Activated CD4-positive, alpha-beta T cell treated with anti-CD3 and anti-CD28 coated beads for 1 hour (primary cell): ENCODE results near the gene GYS2.
"Not testable (repeated sequence)": the region's sequence is repeated elsewhere in the genome, so short reads cannot be mapped to it uniquely, and the experiment has no call there.

Experiments
- DNase-seq: peaks from one replicate; pipeline ENCODE4 v3.0.0-alpha.2; 2020

The GYS2 gene

GRCh38 chr12:21604245-21605101 is at the start of gene GYS2:
GYS2 (minus strand) TSS chr12:21604847; CDS start chr12:21604592, 255 bp downstream.
- DNase-seq = no peak

DNA sequence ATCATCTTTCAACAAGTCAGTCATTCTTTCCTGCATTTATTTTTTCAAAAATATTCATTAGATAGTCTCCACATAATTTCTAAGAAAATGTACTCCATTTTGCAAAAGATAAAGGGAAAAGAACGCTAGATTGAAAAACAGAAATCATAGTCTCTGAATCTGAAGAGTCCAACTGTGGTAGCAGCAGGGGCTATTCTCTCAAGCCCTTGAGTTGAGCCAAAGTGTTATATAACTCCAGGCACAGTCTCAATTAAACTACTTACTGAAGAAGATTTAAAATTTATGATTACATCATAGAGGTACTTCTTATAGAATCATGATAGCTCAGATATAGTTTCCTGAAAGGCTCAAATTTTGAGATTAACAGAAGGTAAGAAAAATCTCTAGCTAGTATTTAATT is 47.2 kb upstream of the GYS2 start:
- no peak for DNase-seq

- no peak for DNase-seq
Observed at GRCh38 chr12:21650997-21651396, 46.4 kb upstream of the GYS2 start.

GRCh38 chr12:21649034-21649433 is 44.4 kb upstream of the GYS2 start:
- DNase-seq = no peak

DNA sequence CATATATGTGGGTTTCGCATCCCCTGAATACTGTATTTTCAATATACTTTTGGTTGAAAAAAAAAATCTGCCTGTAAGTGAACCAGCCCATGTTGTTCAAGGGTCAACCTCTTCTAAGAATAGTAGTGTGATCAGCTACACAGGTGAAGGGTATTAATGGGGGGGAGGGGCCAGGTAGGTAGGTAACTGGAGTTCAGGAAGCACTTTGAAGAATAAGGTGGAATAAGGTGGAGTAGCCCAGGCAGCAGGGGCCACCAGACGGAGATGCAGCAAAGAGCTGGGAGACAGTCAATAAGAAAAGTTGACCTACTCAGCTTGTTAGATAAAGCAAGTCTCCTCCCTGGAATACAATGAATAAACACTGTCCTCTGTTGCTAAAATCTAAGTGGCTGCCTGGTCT is 43.7 kb upstream of the GYS2 start:
- DNase-seq = no peak

DNA sequence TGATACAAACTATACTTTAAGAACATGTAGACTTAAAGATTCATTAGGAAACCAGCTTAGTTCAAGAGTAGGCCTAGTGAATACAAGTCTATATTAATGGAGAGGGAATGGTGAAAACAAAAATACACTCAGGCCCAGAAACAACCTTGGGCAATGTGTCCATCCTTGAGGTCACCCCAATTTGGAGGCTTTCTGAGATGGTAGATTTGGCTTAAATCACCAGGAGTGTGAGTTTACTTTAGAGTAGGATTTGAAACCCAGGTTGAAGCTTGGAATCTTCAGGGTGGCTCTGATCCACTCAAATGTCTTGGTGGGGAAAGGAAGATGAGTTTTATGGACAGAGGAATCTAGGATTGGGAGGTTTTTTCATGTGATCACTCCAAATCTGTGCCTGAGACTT is 42.5 kb upstream of the GYS2 start:
- no peak for DNase-seq

DNA sequence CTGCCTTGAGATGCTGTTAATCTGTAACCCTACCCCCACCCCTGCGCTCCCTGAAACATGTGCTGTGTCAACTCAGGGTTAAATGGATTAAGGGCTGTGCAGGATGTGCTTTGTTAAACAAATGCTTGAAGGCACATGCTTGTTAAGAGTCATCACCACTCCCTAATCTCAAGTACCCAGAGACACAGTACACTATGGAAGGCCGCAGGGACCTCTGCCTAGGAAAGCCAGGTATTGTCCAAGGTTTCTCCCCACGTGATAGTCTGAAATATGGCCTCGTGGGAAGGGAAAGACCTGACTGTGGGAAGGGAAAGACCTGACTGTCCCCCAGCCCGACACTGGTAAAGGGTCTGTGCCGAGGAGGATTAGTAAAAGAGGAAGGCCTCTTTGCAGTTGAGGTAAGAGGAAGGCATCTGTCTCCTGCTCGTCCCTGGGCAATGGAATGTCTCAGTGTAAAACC is 40.4 kb upstream of the GYS2 start:
- not testable (repeated sequence) for DNase-seq

DNA sequence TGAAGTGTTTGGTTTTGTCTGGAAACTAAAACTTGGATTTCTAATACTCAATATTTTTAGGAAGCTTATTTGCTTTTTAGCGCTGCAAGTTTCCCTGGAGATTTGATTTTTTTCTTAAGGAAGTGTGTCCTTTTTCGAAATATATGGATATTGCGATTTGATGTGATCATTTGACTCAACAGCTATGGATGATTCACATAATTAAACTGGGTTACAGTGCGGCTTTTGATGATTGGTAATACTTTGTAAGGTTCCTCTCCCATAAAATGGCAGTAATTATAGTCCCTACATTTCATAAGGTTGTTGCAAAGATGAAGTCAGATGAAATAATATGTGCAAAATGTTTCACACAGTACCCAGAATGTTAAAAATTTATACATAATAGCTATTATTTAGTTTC is 39.9 kb upstream of the GYS2 start:
- DNase-seq = no peak

DNA sequence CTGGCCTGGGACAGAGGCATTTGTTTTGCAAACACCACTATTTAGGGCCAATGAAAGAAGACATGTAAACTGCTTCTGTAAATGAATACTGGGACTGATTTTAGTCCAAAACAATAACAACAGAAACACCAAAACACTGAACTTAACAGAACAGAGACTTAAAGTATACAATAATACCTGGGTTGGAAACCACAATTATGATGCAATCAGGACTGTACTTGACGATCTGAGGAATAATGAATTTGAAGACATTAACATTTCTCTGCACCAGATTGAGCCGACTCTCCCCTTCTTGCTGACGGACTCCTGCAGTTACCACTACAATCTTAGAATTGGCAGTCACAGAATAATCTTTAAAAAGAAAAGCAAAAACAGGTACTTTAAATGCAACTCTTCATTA is 39.1 kb upstream of the GYS2 start:
- no peak for DNase-seq

DNA sequence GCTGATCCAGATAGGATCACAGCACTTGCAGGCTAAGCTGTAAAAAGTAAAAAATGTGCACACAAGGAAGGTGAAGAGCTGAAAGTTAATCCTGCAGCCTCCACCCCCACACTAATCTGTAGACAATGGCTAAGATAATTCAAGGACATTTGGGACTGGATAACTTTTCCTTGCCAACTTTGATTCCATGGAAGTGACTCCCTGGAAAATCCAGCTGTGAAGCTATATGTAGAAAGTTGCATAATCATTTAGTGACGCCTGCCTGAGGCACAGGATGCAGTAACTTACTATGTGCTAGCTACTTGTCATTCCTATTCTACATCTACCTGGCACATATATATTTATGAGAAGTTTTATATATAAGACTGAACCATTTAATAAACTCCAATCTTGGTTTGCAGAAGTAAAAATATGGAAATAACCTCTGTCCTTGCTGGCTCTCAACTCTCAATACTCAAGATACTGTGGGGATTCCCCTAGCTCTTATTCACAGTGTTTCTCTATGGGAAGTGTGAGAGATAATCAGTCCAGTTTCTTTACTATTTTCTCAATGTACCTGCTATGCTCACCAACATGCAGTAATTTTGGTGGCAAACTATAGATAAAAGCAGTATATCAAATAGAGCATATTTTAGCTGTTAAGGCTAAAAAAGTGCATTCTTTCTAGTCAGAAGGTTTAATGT is 38.2 kb upstream of the GYS2 start:
- DNase-seq = no peak

DNA sequence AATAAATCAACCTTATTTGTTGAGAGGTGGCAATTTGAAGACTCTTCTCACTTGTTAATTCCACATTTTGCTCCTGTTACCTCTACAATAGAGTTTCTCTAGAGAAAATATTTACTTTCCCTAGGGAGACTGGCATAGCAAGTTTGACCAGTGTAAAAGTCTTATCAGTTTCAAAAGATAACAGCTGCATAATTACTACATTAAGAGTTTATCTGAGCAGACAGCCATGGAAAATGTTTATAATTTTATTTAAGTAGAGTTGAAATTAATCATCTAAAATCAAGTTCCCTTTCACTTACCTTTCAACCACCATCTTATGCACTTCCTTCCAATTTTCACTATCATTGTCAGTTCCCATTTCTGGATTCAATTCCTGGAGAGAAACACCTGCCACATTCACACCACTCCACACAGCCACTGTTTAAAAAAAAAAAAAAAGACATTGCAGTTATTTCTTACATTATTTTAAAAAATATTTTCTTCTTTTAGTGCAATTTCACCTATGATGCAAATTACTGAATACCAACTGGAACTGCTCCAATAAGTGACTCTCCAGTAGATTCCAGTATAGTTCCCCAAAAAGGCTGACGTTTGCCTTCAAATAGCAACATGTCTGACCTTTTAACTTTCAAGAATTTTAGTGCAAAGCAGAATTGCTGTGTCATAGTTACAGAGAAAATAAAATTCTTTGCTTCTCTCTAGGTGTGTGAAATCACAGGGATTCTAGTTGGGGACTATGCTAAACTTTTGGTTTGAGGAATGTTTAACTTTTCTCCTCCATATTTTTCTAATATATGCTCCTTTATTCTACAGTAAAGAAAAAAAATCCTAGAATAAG is 33.6 kb upstream of the GYS2 start:
- no peak for DNase-seq

GRCh38 chr12:21634245-21634644 is 29.6 kb upstream of the GYS2 start:
- DNase-seq = no peak

DNA sequence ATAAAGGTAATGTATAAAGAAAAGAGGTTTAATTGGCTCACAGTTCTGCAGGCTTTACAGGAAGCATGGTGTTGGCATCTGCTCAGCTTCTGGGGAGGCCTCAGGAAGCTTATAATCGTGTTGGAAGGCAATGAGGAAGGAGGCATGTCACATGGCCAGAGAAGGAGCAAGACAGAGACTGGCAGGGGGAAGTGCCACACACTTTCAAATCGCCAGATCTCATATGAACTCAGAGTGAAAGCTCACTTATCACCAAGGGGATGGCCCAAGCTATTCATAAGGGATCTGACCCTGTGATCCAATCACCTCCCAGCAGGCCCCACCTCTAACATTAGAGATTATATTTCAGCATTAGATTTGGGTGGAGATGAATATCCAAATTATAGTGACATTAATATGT is 26.7 kb upstream of the GYS2 start:
- no peak for DNase-seq

- no peak for DNase-seq
Observed at GRCh38 chr12:21627924-21628323, 23.3 kb upstream of the GYS2 start.

DNA sequence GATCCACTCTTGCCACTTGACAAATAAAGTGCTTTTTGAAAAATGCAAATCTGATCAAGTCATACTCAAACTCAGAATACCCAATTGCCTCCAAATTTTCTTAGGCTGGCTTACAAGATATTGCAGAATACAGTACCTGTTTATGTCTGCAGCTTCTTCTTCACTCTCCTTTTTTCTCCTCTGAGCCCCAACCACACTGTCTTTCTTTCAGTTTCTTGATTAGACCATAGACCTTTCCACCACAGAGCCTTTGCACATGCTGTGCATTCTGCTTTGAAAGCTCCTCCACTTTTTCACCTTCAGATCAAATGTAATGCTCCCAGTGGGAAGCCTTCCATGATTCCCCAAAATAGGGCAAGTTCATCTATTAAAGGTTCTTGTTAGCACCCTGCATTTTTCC is 13.9 kb upstream of the GYS2 start:
- no peak for DNase-seq

DNA sequence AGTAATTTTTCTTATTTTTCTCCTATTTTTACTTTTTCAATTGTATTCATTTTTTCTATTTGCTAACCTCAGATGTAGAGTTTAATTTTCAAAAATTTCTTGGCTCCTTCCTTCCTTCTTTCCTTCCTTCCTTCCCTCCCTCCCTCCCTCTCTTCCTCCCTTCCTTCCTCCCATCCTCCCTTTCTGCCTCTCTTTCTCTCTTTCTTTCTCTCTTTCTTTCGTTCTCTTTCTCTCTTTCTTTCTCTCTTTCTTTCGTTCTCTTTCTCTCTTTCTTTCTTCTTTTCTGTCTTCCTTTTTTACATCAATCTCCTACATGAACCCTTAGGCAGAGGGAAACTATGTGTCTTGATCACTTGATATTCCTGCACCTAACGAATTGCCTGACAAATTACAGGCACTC is 12.4 kb upstream of the GYS2 start:
- no peak for DNase-seq

DNA sequence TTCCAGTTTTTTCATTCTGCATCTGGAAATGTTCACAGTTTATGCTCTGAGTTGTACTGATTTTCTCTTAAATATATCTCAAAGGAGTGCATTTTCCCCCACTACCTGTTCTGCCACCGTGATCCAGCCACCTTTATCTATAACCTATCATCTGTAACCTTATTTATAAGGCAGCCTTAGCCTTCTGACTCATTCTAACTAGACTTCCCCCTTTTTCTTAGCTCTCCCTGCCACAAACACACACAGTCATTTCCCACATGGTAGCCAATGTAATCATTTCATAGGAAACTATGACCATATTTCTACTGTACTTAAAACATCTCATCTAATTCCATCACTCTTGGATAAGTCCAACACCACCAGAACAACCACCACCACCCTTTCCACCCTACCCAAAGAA is 10.8 kb upstream of the GYS2 start:
- DNase-seq = no peak

GRCh38 chr12:21614506-21614905 is 9.9 kb upstream of the GYS2 start:
- no peak for DNase-seq

GRCh38 chr12:21613931-21614330 is 9.3 kb upstream of the GYS2 start:
- no peak for DNase-seq

DNA sequence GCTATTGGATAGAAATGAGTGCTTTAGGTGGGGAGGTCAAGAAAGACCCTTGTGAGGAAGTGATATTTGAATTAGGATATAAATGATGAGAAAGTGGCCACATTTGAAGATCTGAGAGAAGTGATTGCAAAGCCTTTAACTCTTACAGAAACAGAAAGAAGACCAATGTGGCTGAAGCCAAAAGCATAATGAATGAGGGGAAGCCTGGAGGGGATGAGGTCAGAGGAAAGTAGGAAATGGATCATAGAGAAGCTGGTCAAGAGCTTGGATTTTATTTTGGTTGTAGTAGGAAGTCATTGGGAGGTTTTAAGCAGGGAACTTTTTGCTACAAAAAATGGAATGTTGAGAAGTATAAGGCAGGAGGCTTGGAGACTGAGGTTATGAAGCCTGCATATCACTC is 3.5 kb upstream of the GYS2 start:
- no peak for DNase-seq

DNA sequence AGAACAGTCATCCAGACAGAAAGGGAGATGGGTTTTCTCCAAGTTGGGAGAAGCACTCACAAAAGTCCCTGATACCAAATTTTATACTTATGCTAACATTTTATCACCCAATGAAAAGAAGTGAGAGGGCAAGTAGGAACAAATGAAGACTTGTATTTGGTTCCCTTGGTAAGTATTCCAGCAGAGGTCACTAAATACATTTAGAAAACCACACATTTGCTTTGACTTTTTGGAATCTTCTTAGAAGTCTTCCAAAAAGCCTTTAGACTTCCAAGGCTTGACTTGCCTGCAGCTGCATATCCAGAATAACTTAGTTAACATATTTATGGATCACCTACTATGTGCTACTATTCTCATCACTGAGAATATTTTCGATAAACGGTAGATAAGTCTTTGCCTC is 3.1 kb upstream of the GYS2 start:
- no peak for DNase-seq

GRCh38 chr12:21606175-21606574 is 1.5 kb upstream of the GYS2 start:
- no peak for DNase-seq

DNA sequence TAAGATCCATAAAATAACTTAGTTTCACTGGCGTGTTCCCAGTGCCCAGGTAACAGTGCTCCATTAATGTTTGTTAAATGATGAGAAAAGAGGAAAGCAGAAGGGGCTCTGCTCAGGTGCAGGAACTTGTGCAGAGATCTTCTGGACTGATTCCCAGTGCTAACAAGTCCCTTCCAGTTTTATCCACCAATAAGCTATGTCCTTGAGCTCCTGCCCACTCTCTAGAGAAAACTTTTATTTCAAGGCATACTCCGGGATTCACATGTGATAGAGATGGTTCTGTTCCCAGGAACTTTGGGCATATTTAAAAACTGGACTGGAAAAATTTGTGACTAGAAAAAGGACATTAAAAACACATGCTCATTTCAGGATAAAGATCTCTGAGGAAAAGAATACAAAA is 1.9 kb downstream of the GYS2 start:
- DNase-seq = no peak

DNA sequence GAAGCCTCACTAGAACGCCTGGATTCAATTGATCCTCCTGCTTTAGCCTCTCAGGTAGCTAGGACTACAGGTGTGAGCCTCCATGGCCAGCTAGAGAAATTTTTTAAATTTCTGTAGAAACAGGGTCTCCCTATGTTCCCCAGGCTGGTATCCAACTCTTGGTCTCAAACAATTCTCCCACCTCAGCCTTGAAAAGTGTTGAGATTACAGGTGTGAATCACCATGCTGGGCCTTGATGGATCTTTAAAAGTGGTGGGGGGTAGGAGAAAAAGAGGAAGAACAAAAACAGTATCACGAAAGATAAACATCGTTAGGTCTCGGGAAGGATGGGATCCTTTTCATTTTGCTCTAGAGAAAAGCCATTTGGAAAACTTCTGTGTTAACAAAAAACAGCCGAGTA is 4.5 kb downstream of the GYS2 start:
- no peak for DNase-seq
